Measurements from ENCODE around the gene XPC. TPM values are rescaled to one million over a fixed set of nuclear protein-coding genes. Genes with fewer than 3 reads are reported as not detected.

Gene XPC
- total RNA-seq, 2 donors from 2014 or later = 33.0 to 40.0 TPM

DNA sequence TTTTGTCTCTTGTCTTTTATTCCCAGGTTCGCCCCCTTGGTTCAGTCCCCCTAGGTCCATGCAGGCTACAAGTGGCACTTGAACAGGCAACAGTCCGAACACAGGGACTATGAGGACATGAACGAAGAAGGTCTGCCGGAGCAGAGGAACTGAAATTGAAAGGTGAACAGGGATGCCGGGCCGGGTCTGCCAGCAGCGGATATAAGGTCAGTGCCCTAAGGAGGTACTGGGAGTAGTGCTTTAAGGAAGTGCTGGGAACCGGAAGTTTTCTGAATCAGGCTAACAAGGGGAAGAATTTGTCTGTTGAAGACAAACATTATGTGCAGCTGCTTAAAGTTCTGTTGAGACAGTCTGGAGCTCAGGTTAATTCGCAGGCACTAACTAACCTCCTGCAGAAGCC, 47.0 kb upstream of the XPC start:
- Histone ChIP-seq H3K36me3 (ENCODE audit: control insufficient read depth, insufficient read depth, low read length) (no peaks in the 10 kb centered on the region), H3K9me3 (ENCODE audit: control insufficient read depth, low read length) (peaks cover 17% of the 10 kb centered on the region), H3K4me1 (ENCODE audit: control insufficient read depth, insufficient read depth, low read length) (peaks cover 2% of the 10 kb centered on the region), H3K4me3 (ENCODE audit: low read length) (no peak overlapping the region), H3K27ac (ENCODE audit: low read depth, low read length) (no peak overlapping the region), H3K27me3 (ENCODE audit: control insufficient read depth, insufficient read depth, low read length, poor library complexity, severe bottlenecking) (peaks cover 76% of the 10 kb centered on the region), H3K9ac (ENCODE audit: extremely low read depth, low read length, poor library complexity, severe bottlenecking) (no peak overlapping the region)
- Mint-ChIP-seq H3K4me1 (peaks cover 12% of the 10 kb centered on the region), H3K4me3 (no peak overlapping the region), H3K9me3 (peaks cover 27% of the 10 kb centered on the region), H3K27me3 (ENCODE audit: insufficient read depth) (peaks cover 81% of the 10 kb centered on the region), H3K36me3 (ENCODE audit: low read depth) (no peaks in the 10 kb centered on the region), H3K27ac (no peak overlapping the region)
- DNase-seq = peak; percentile 26
- TF ChIP-seq, protein P1, sequence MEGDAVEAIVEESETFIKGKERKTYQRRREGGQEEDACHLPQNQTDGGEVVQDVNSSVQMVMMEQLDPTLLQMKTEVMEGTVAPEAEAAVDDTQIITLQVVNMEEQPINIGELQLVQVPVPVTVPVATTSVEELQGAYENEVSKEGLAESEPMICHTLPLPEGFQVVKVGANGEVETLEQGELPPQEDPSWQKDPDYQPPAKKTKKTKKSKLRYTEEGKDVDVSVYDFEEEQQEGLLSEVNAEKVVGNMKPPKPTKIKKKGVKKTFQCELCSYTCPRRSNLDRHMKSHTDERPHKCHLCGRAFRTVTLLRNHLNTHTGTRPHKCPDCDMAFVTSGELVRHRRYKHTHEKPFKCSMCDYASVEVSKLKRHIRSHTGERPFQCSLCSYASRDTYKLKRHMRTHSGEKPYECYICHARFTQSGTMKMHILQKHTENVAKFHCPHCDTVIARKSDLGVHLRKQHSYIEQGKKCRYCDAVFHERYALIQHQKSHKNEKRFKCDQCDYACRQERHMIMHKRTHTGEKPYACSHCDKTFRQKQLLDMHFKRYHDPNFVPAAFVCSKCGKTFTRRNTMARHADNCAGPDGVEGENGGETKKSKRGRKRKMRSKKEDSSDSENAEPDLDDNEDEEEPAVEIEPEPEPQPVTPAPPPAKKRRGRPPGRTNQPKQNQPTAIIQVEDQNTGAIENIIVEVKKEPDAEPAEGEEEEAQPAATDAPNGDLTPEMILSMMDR (conservative IDR thresholded peaks at IDR 0.05) = no peak
- WGBS, 2 experiments (ENCODE audit: insufficient coverage in 1 of 2, insufficient read length in 1 of 2) = 94 to 96% methylated on average over 9 of the region's 9 CpGs

DNA sequence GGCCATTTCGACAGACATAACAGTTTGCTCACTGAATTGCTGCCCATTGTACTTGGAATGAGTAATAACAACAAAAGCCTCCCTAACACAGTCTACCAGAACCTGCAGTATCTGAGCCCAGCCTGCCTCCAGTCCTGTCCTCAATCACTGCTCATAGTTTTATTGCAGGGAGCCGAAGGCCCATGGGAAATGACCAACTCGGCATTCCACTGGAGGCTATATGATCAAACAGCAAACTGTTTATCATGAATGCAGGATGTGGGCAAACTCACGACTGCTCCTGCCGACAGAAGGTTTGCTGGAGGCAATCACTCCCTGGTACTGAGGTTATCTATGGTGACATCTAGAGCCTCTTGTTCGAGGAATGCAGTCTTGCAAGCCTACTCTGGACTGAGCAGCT, 46.5 kb upstream of the XPC start:
- Histone ChIP-seq H3K4me3 (ENCODE audit: low read length) (no peak overlapping the region), H3K4me1 (ENCODE audit: control insufficient read depth, insufficient read depth, low read length) (peaks cover 2% of the 10 kb centered on the region), H3K9ac (ENCODE audit: extremely low read depth, low read length, poor library complexity, severe bottlenecking) (no peak overlapping the region), H3K9me3 (ENCODE audit: control insufficient read depth, low read length) (peaks cover 22% of the 10 kb centered on the region), H3K27ac (ENCODE audit: low read depth, low read length) (no peak overlapping the region), H3K27me3 (ENCODE audit: control insufficient read depth, insufficient read depth, low read length, poor library complexity, severe bottlenecking) (peaks cover 71% of the 10 kb centered on the region), H3K36me3 (ENCODE audit: control insufficient read depth, insufficient read depth, low read length) (no peaks in the 10 kb centered on the region)
- WGBS, 2 experiments (ENCODE audit: insufficient coverage in 1 of 2, insufficient read length in 1 of 2) = 75 to 91% methylated on average over 1 to 6 of the region's 6 CpGs
- Mint-ChIP-seq H3K27ac (no peak overlapping the region), H3K4me1 (peaks cover 12% of the 10 kb centered on the region), H3K9me3 (peaks cover 27% of the 10 kb centered on the region), H3K27me3 (ENCODE audit: insufficient read depth) (peaks cover 78% of the 10 kb centered on the region), H3K36me3 (ENCODE audit: low read depth) (no peaks in the 10 kb centered on the region), H3K4me3 (no peak overlapping the region)
- TF ChIP-seq, protein P1 (conservative IDR thresholded peaks at IDR 0.05) = no peak
- peak; percentile 24 for DNase-seq

DNA sequence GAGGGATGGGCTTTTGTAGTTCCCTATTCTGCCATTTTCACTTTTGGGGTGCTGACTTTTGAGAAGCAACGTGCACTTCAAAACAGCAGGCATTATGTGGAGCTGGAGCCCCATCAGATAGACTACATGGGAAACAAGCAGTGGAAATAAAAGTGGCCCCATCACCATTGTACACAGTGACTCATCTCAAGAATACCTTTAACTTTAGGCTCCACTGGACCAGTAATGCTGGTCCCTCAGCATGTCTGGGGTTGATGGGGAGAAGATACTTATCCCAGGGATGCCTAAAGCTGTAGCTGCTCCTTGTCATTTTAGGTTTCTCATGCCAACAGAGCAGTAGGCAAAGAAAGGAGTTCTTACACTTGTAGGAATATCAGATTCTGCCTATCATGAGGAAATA, 45.2 kb upstream of the XPC start:
- Mint-ChIP-seq H3K27ac (no peak overlapping the region), H3K27me3 (ENCODE audit: insufficient read depth) (peaks cover 70% of the 10 kb centered on the region), H3K9me3 (peaks cover 34% of the 10 kb centered on the region), H3K4me3 (no peak overlapping the region), H3K36me3 (ENCODE audit: low read depth) (no peaks in the 10 kb centered on the region), H3K4me1 (peaks cover 12% of the 10 kb centered on the region)
- no peak overlapping the region for H3K27ac ChIP-seq (ENCODE audit: low read depth, low read length)
- no peak overlapping the region for H3K9ac ChIP-seq (ENCODE audit: extremely low read depth, low read length, poor library complexity, severe bottlenecking)
- H3K36me3 ChIP-seq (ENCODE audit: control insufficient read depth, insufficient read depth, low read length) = no peaks in the 10 kb centered on the region
- peaks cover 58% of the 10 kb centered on the region for H3K27me3 ChIP-seq (ENCODE audit: control insufficient read depth, insufficient read depth, low read length, poor library complexity, severe bottlenecking)
- H3K4me3 ChIP-seq (ENCODE audit: low read length) = no peak overlapping the region
- DNase-seq = peak; percentile 20
- H3K4me1 ChIP-seq (ENCODE audit: control insufficient read depth, insufficient read depth, low read length) = peaks cover 2% of the 10 kb centered on the region
- 83 to 94% methylated on average over 1 of the region's 1 CpG for WGBS, 2 experiments (ENCODE audit: insufficient coverage in 1 of 2, insufficient read length in 1 of 2)
- TF ChIP-seq, protein P1 (conservative IDR thresholded peaks at IDR 0.05) = no peak
- H3K9me3 ChIP-seq (ENCODE audit: control insufficient read depth, low read length) = peaks cover 29% of the 10 kb centered on the region

Measured in endodermal cell (in vitro differentiated cells).